Panc1 (cell line): Measurements from ENCODE around the gene EZH2. TPM values are rescaled to one million over a fixed set of nuclear protein-coding genes. Genes with fewer than 3 reads are reported as not detected.

ENCODE experiments used
- ATAC-seq: fragments of 200-7000 bp; cut with Tn5 transposase; 2 replicates; pipeline ENCODE4 v1.9.1; 2020; ENCODE audit warnings: mild to moderate bottlenecking, moderate library complexity
- BruUV-seq: library from RNA; stranded (reverse); fragments of 400-500 nt; replicated peaks from 2 replicates; lab custom pipeline; 2021; lab: Mats Ljungman, UMichigan
- CTCF ChIA-PET: fragments of 300-600 bp; sonication (Branson Sonifier 250); formaldehyde crosslinking; loops from one replicate; lab custom pipeline; 2022; ENCODE audit warnings: antibody characterized with exemption; lab: Charles Lee
- POLR2A ChIA-PET: fragments of 300-600 bp; sonication (Branson Sonifier 250); formaldehyde crosslinking; loops from one replicate; lab custom pipeline; 2022; ENCODE audit warnings: antibody characterized with exemption; lab: Charles Lee
- DNase-seq: peaks from one replicate; pipeline ENCODE4 v3.0.0-alpha.2; 2010; ENCODE audit warnings: low read depth, low spot score
- H3K27ac ChIP-seq: 2 replicates; pipeline ENCODE4 v1.5.1; 2011; ENCODE audit warnings: mild to moderate bottlenecking, low read length, inconsistent platforms
- H3K27me3 ChIP-seq: fragments of 200-500 bp; sonication (Bioruptor generic); 2 replicates; pipeline ENCODE4 v1.6.0; 2014; ENCODE audit warnings: low read length, inconsistent platforms; ENCODE audit not compliant: control insufficient read depth, insufficient read depth
- H3K36me3 ChIP-seq: fragments of 200-500 bp; sonication (Bioruptor generic); 2 replicates; pipeline ENCODE4 v1.5.1; 2014; ENCODE audit warnings: inconsistent platforms, mild to moderate bottlenecking, low read length, moderate library complexity; ENCODE audit not compliant: control insufficient read depth, insufficient read depth
- H3K4me1 ChIP-seq: 2 replicates; pipeline ENCODE4 v1.5.1; 2011; ENCODE audit warnings: inconsistent platforms, mild to moderate bottlenecking, low read length, moderate library complexity; ENCODE audit not compliant: control insufficient read depth, insufficient read depth
- H3K4me3 ChIP-seq, 2 experiments: 2 replicates each; pipeline ENCODE4 v1.5.1; 2011 to 2012; ENCODE audit warnings: low read depth in 2 of 2, low read length in 2 of 2, mild to moderate bottlenecking in 2 of 2, inconsistent platforms in 1 of 2, moderate library complexity in 1 of 2
- H3K9me3 ChIP-seq: fragments of 200-500 bp; sonication (Bioruptor generic); 2 replicates; pipeline ENCODE4 v1.5.1; 2014; ENCODE audit warnings: low read depth, mild to moderate bottlenecking, inconsistent platforms, low read length, moderate library complexity; ENCODE audit not compliant: control insufficient read depth, insufficient read depth
- POLR2AphosphoS5 ChIP-seq: IDR thresholded peaks from 2 replicates; pipeline ENCODE4 v1.6.1; 2012; ENCODE audit warnings: mild to moderate bottlenecking, low read depth, low read length, moderate library complexity
- SIN3A ChIP-seq: IDR thresholded peaks from 2 replicates; pipeline ENCODE4 v1.6.1; 2012; ENCODE audit warnings: low read depth, mild to moderate bottlenecking, low read length, moderate library complexity, borderline replicate concordance; ENCODE audit not compliant: insufficient read depth
- TCF7L2 ChIP-seq: IDR thresholded peaks from 2 replicates; pipeline ENCODE4 v1.6.1; 2011; ENCODE audit warnings: mild to moderate bottlenecking, low read depth, low read length, inconsistent platforms
- in situ Hi-C: cut with HindIII; loops from 2 replicates; pipeline ENCODE4 v1.10.0; 2016; ENCODE audit warnings: low sequenced_read_pairs, low pct_unique_long_range_greater_than_20kb
- intact Hi-C: fragments of 100-400 bp; cut with micrococcal nuclease; formaldehyde crosslinking; loops from one replicate; pipeline ENCODE4 v1.10.0; 2022; ENCODE audit not compliant: unreplicated experiment
- total RNA-seq: library from RNA; stranded (reverse); gene quantifications from one replicate; pipeline ENCODE4 v1.2.1, GENCODE V29; 2021; ENCODE audit not compliant: unreplicated experiment
- TF ChIP-seq, protein P1 (sequence below), 2 experiments: IDR thresholded peaks; 2 replicates each; pipeline ENCODE4 v1.6.1; 2011 to 2012; ENCODE audit warnings: low read depth in 2 of 2, control low read depth in 1 of 2, low read length in 1 of 2, mild to moderate bottlenecking in 1 of 2, moderate library complexity in 1 of 2; ENCODE audit not compliant: insufficient read depth in 1 of 2
- TF ChIP-seq, protein P2 (sequence below): fragments of 450-650 bp; IDR thresholded peaks from 2 replicates; pipeline ENCODE4 v1.5.1; 2017; ENCODE audit warnings: mild to moderate bottlenecking

EZH2 gene
- total RNA-seq, 1 experiment from 2014 or later: 38.3 TPM

- ChIA-PET POLR2A (no interaction called here), CTCF (no interaction called here)
- Histone ChIP-seq H3K27me3 (no peaks in the 10 kb centered on the region), H3K4me3 (no peak overlapping the region), H3K36me3 (peaks cover 23% of the 10 kb centered on the region; the same call in 1 of the 2 replicates), H3K4me1 (no peaks in the 10 kb centered on the region), H3K9me3 (no peaks in the 10 kb centered on the region), H3K27ac (no peak overlapping the region)
- intact Hi-C loops (no loop called here), in situ Hi-C loops (no loop called here)
- DNase-seq: no peak
- TF ChIP-seq, protein P1, sequence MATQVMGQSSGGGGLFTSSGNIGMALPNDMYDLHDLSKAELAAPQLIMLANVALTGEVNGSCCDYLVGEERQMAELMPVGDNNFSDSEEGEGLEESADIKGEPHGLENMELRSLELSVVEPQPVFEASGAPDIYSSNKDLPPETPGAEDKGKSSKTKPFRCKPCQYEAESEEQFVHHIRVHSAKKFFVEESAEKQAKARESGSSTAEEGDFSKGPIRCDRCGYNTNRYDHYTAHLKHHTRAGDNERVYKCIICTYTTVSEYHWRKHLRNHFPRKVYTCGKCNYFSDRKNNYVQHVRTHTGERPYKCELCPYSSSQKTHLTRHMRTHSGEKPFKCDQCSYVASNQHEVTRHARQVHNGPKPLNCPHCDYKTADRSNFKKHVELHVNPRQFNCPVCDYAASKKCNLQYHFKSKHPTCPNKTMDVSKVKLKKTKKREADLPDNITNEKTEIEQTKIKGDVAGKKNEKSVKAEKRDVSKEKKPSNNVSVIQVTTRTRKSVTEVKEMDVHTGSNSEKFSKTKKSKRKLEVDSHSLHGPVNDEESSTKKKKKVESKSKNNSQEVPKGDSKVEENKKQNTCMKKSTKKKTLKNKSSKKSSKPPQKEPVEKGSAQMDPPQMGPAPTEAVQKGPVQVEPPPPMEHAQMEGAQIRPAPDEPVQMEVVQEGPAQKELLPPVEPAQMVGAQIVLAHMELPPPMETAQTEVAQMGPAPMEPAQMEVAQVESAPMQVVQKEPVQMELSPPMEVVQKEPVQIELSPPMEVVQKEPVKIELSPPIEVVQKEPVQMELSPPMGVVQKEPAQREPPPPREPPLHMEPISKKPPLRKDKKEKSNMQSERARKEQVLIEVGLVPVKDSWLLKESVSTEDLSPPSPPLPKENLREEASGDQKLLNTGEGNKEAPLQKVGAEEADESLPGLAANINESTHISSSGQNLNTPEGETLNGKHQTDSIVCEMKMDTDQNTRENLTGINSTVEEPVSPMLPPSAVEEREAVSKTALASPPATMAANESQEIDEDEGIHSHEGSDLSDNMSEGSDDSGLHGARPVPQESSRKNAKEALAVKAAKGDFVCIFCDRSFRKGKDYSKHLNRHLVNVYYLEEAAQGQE (IDR thresholded peaks at IDR 0.05; ENCODE audit: insufficient read depth in 1 of 2, low read depth in 2 of 2, low read length in 1 of 2): no peak
- TF ChIP-seq, protein P2, sequence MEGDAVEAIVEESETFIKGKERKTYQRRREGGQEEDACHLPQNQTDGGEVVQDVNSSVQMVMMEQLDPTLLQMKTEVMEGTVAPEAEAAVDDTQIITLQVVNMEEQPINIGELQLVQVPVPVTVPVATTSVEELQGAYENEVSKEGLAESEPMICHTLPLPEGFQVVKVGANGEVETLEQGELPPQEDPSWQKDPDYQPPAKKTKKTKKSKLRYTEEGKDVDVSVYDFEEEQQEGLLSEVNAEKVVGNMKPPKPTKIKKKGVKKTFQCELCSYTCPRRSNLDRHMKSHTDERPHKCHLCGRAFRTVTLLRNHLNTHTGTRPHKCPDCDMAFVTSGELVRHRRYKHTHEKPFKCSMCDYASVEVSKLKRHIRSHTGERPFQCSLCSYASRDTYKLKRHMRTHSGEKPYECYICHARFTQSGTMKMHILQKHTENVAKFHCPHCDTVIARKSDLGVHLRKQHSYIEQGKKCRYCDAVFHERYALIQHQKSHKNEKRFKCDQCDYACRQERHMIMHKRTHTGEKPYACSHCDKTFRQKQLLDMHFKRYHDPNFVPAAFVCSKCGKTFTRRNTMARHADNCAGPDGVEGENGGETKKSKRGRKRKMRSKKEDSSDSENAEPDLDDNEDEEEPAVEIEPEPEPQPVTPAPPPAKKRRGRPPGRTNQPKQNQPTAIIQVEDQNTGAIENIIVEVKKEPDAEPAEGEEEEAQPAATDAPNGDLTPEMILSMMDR: no peak
- TF ChIP-seq TCF7L2 (no peak), SIN3A (no peak), POLR2AphosphoS5 (no peak)
- no peak for ATAC-seq
- BruUV-seq: no TSS peak
Measured at GRCh38 chr7:148807436-148807835, 76.7 kb downstream of the EZH2 start.

- DNase-seq (no peak), ATAC-seq (no peak)
- ChIA-PET POLR2A (no interaction called here), CTCF (no interaction called here)
- intact Hi-C loops: no loop called here
- H3K36me3 ChIP-seq: peaks cover 23% of the 10 kb centered on the region; the same call in 1 of the 2 replicates
- H3K4me1 ChIP-seq: no peaks in the 10 kb centered on the region
- H3K27me3 ChIP-seq: no peaks in the 10 kb centered on the region
- no peak overlapping the region for H3K4me3 ChIP-seq
- in situ Hi-C loops: no loop called here
- no peak overlapping the region for H3K27ac ChIP-seq
- H3K9me3 ChIP-seq: no peaks in the 10 kb centered on the region
- no TSS peak for BruUV-seq
- TF ChIP-seq, protein P1 (IDR thresholded peaks at IDR 0.05; ENCODE audit: insufficient read depth in 1 of 2, low read depth in 2 of 2, low read length in 1 of 2): no peak
Measured at GRCh38 chr7:148806187-148806586, 77.9 kb downstream of the EZH2 start.
